ENCODE data around the gene SLC25A27.
"Not testable (repeated sequence)": the region's sequence is repeated elsewhere in the genome, so short reads cannot be mapped to it uniquely, and the experiment has no call there.

SLC25A27 gene

GRCh38 chr6:46652603-46653438 lies at the start of gene SLC25A27, which contains the start of gene CYP39A1:
SLC25A27 (plus strand) TSS chr6:46652975; CDS start chr6:46653193, 218 bp downstream.
CYP39A1 (minus strand) TSS chr6:46652818; CDS start chr6:46652582, 236 bp downstream.
- peak; percentile 56 to 71 (median 68) for DNase-seq (ENCODE audit: low read depth in 3 of 3)

GRCh38 chr6:46605091-46605797 lies 47.5 kb upstream of the SLC25A27 start:
- no peak for DNase-seq (ENCODE audit: low read depth in 3 of 3)

- DNase-seq (ENCODE audit: low read depth in 3 of 3), result no peak
Measured at GRCh38 chr6:46606338-46606737, 46.4 kb upstream of the SLC25A27 start.

GRCh38 chr6:46610862-46611553 lies 41.8 kb upstream of the SLC25A27 start:
- DNase-seq (ENCODE audit: low read depth in 3 of 3), result no peak

GRCh38 chr6:46612645-46613044 lies 40.1 kb upstream of the SLC25A27 start:
- DNase-seq (ENCODE audit: low read depth in 3 of 3), result no peak

GRCh38 chr6:46618726-46619125 lies 34.0 kb upstream of the SLC25A27 start:
- no peak for DNase-seq (ENCODE audit: low read depth in 3 of 3)

GRCh38 chr6:46626228-46626909 lies 26.4 kb upstream of the SLC25A27 start:
- no peak for DNase-seq (ENCODE audit: low read depth in 3 of 3)

GRCh38 chr6:46626976-46627375 lies 25.8 kb upstream of the SLC25A27 start:
- DNase-seq (ENCODE audit: low read depth in 3 of 3), result no peak

- no peak for DNase-seq (ENCODE audit: low read depth in 3 of 3)
Measured at GRCh38 chr6:46628498-46628897, 24.3 kb upstream of the SLC25A27 start.

GRCh38 chr6:46628976-46629375 lies 23.8 kb upstream of the SLC25A27 start:
- DNase-seq (ENCODE audit: low read depth in 3 of 3), result no peak

- no peak for DNase-seq (ENCODE audit: low read depth in 3 of 3)
Measured at GRCh38 chr6:46629691-46630090, 23.1 kb upstream of the SLC25A27 start.

GRCh38 chr6:46632053-46632452 lies 20.7 kb upstream of the SLC25A27 start:
- DNase-seq (ENCODE audit: low read depth in 3 of 3), result no peak

- no peak for DNase-seq (ENCODE audit: low read depth in 3 of 3)
Measured at GRCh38 chr6:46635462-46635861, 17.3 kb upstream of the SLC25A27 start.

- DNase-seq (ENCODE audit: low read depth in 3 of 3), result no peak
Measured at GRCh38 chr6:46637145-46637544, 15.6 kb upstream of the SLC25A27 start.

GRCh38 chr6:46637933-46638332 lies 14.8 kb upstream of the SLC25A27 start:
- DNase-seq (ENCODE audit: low read depth in 3 of 3), result no peak

- no peak for DNase-seq (ENCODE audit: low read depth in 3 of 3)
Measured at GRCh38 chr6:46638650-46639049, 14.1 kb upstream of the SLC25A27 start.

- no peak for DNase-seq (ENCODE audit: low read depth in 3 of 3)
Measured at GRCh38 chr6:46642928-46643751, 9.6 kb upstream of the SLC25A27 start.

- DNase-seq (ENCODE audit: low read depth in 3 of 3), result no peak
Measured at GRCh38 chr6:46645265-46645664, 7.5 kb upstream of the SLC25A27 start.

GRCh38 chr6:46648108-46648507 lies 4.7 kb upstream of the SLC25A27 start:
- not testable (repeated sequence) for DNase-seq (ENCODE audit: low read depth in 3 of 3)

- DNase-seq (ENCODE audit: low read depth in 3 of 3), result no peak
Measured at GRCh38 chr6:46648869-46649492, 3.8 kb upstream of the SLC25A27 start.

Measured in stimulated activated CD4-positive, alpha-beta T cell treated with anti-CD3 and anti-CD28 coated beads, TNF-alpha, amount 100 ng/mL, for 4 hours (primary cell).